HG03066 (cell line): ENCODE results near the gene ASB10.

ENCODE experiments used
- ATAC-seq: cut with Tn5 transposase; IDR thresholded peaks from one replicate; pipeline ENCODE4 v1.9.1; 2021; ENCODE audit warnings: low read depth; ENCODE audit not compliant: unreplicated experiment

Gene ASB10

GRCh38 chr7:151188252-151188542, 1.1 kb upstream of the ASB10 start:
- ATAC-seq = no peak

GRCh38 chr7:151187409-151188251, 580 bp upstream of the ASB10 start:
- ATAC-seq = no peak

- ATAC-seq = no peak
Measured at GRCh38 chr7:151185762-151186639, 1.0 kb downstream of the ASB10 start.

- ATAC-seq = no peak
Measured at GRCh38 chr7:151181011-151181431, 6.0 kb downstream of the ASB10 start.

GRCh38 chr7:151179946-151180345, 7.1 kb downstream of the ASB10 start:
- ATAC-seq = no peak

- no peak for ATAC-seq
Measured at GRCh38 chr7:151179287-151179860, 7.7 kb downstream of the ASB10 start.

- ATAC-seq = no peak
Measured at GRCh38 chr7:151178831-151179230, 8.2 kb downstream of the ASB10 start.

- ATAC-seq = no peak
Measured at GRCh38 chr7:151178236-151178635, 8.8 kb downstream of the ASB10 start.

- no peak for ATAC-seq
Measured at GRCh38 chr7:151177310-151177709, 9.7 kb downstream of the ASB10 start.

GRCh38 chr7:151176401-151176800, 10.6 kb downstream of the ASB10 start:
- no peak for ATAC-seq

- no peak for ATAC-seq
Measured at GRCh38 chr7:151175793-151176311, 11.2 kb downstream of the ASB10 start.

GRCh38 chr7:151175047-151175792, 11.8 kb downstream of the ASB10 start:
- ATAC-seq = no peak

- ATAC-seq = no peak
Measured at GRCh38 chr7:151174246-151175046, 12.6 kb downstream of the ASB10 start.

GRCh38 chr7:151173386-151174245, 13.4 kb downstream of the ASB10 start:
- ATAC-seq = no peak

GRCh38 chr7:151172273-151173141, 14.5 kb downstream of the ASB10 start:
- ATAC-seq = no peak

- no peak for ATAC-seq
Measured at GRCh38 chr7:151168787-151169162, 18.3 kb downstream of the ASB10 start.

GRCh38 chr7:151168003-151168786, 18.9 kb downstream of the ASB10 start:
- ATAC-seq = no peak
